ENCODE data around the gene NT5C1B.

The NT5C1B gene

GRCh38 chr2:18551169-18551568 lies 38.2 kb downstream of the NT5C1B start:
- DNase-seq (ENCODE audit: low spot score), result no peak

GRCh38 chr2:18550433-18550832 lies 38.9 kb downstream of the NT5C1B start:
- DNase-seq (ENCODE audit: low spot score), result no peak

- no peak for DNase-seq (ENCODE audit: low spot score)
Measured at GRCh38 chr2:18549083-18549482, 40.3 kb downstream of the NT5C1B start.

GRCh38 chr2:18548621-18549020 lies 40.7 kb downstream of the NT5C1B start:
- no peak for DNase-seq (ENCODE audit: low spot score)

GRCh38 chr2:18546567-18546966 lies 42.8 kb downstream of the NT5C1B start:
- no peak for DNase-seq (ENCODE audit: low spot score)

- no peak for DNase-seq (ENCODE audit: low spot score)
Measured at GRCh38 chr2:18545384-18545783, 44.0 kb downstream of the NT5C1B start.

- no peak for DNase-seq (ENCODE audit: low spot score)
Measured at GRCh38 chr2:18544171-18544570, 45.2 kb downstream of the NT5C1B start.

GRCh38 chr2:18540872-18541271 lies 48.5 kb downstream of the NT5C1B start:
- DNase-seq (ENCODE audit: low spot score), result no peak

GRCh38 chr2:18536697-18537096 lies 52.7 kb downstream of the NT5C1B start:
- no peak for DNase-seq (ENCODE audit: low spot score)

GRCh38 chr2:18536100-18536499 lies 53.3 kb downstream of the NT5C1B start:
- DNase-seq (ENCODE audit: low spot score), result no peak

GRCh38 chr2:18531194-18531593 lies 58.2 kb downstream of the NT5C1B start:
- DNase-seq (ENCODE audit: low spot score), result no peak

GRCh38 chr2:18527822-18528221 lies 61.5 kb downstream of the NT5C1B start:
- DNase-seq (ENCODE audit: low spot score), result no peak

- DNase-seq (ENCODE audit: low spot score), result no peak
Measured at GRCh38 chr2:18527326-18527725, 62.0 kb downstream of the NT5C1B start.

GRCh38 chr2:18526429-18526828 lies 62.9 kb downstream of the NT5C1B start:
- DNase-seq (ENCODE audit: low spot score), result no peak

GRCh38 chr2:18525852-18526251 lies 63.5 kb downstream of the NT5C1B start:
- DNase-seq (ENCODE audit: low spot score), result no peak

- no peak for DNase-seq (ENCODE audit: low spot score)
Measured at GRCh38 chr2:18525236-18525635, 64.1 kb downstream of the NT5C1B start.

GRCh38 chr2:18522484-18523146 lies 66.8 kb downstream of the NT5C1B start:
- DNase-seq (ENCODE audit: low spot score), result no peak

GRCh38 chr2:18520451-18521425 lies 68.6 kb downstream of the NT5C1B start:
- peak; percentile 90 for DNase-seq (ENCODE audit: low spot score)

GRCh38 chr2:18519914-18520450 lies 69.4 kb downstream of the NT5C1B start:
- no peak for DNase-seq (ENCODE audit: low spot score)

- DNase-seq (ENCODE audit: low spot score), result no peak
Measured at GRCh38 chr2:18518116-18519111, 71.0 kb downstream of the NT5C1B start.

- no peak for DNase-seq (ENCODE audit: low spot score)
Measured at GRCh38 chr2:18517386-18517785, 72.0 kb downstream of the NT5C1B start.

- DNase-seq (ENCODE audit: low spot score), result no peak
Measured at GRCh38 chr2:18516112-18516511, 73.3 kb downstream of the NT5C1B start.
